ENCODE data around the gene AK2.
"Not testable (repeated sequence)": the region's sequence is repeated elsewhere in the genome, so short reads cannot be mapped to it uniquely, and the experiment has no call there.

DNA sequence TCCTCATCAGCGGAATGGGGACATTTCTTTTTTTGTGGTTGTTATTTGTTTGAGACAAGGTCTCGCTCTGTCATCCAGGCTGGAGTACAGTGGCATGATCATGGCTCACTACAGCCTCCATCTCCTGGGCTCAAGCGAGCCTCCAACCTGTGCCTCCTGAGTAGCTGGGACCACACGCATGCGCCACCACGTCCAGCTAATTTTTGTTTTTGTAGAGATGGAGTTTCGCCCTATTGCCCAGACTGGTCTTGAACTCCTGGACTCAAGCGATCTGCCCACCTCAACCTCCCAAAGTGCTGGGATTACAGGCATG, 43.4 kb downstream of the AK2 start:
- TF ChIP-seq, protein P1, sequence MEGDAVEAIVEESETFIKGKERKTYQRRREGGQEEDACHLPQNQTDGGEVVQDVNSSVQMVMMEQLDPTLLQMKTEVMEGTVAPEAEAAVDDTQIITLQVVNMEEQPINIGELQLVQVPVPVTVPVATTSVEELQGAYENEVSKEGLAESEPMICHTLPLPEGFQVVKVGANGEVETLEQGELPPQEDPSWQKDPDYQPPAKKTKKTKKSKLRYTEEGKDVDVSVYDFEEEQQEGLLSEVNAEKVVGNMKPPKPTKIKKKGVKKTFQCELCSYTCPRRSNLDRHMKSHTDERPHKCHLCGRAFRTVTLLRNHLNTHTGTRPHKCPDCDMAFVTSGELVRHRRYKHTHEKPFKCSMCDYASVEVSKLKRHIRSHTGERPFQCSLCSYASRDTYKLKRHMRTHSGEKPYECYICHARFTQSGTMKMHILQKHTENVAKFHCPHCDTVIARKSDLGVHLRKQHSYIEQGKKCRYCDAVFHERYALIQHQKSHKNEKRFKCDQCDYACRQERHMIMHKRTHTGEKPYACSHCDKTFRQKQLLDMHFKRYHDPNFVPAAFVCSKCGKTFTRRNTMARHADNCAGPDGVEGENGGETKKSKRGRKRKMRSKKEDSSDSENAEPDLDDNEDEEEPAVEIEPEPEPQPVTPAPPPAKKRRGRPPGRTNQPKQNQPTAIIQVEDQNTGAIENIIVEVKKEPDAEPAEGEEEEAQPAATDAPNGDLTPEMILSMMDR (IDR thresholded peaks at IDR 0.05) = not testable (repeated sequence)
- TF ChIP-seq POLR2AphosphoS5, POLR2A, EP300 (IDR thresholded peaks at IDR 0.05): not testable (repeated sequence)

Measured in sigmoid colon (tissue), 4 donors.